A673 (cell line): ENCODE measurements around the gene CEP63. TPM values are rescaled to one million over a fixed set of nuclear protein-coding genes. Genes with fewer than 3 reads are reported as not detected.

Experiments
- BruUV-seq: library from RNA; stranded (reverse); fragments of 400-500 nt; replicated peaks from 2 replicates; lab custom pipeline; 2021; lab: Mats Ljungman, UMichigan
- CTCF ChIA-PET: fragments of 300-600 bp; sonication (Branson Sonifier 250); formaldehyde crosslinking; loops from one replicate; lab custom pipeline; 2022; ENCODE audit warnings: antibody characterized with exemption; lab: Charles Lee
- POLR2A ChIA-PET: fragments of 300-600 bp; sonication (Branson Sonifier 250); formaldehyde crosslinking; loops from one replicate; lab custom pipeline; 2022; ENCODE audit warnings: antibody characterized with exemption; ENCODE audit not compliant: low non-redundant PET; lab: Charles Lee
- DNase-seq: peaks from one replicate; pipeline ENCODE4 v3.0.0-alpha.2; 2015; ENCODE audit warnings: low spot score
- H3K27ac ChIP-seq: fragments of 200-600 bp; sonication (generic); 2 replicates; pipeline ENCODE4 v1.5.1; 2016; ENCODE audit warnings: mixed run types, low read depth, mild to moderate bottlenecking, mixed read lengths, antibody characterized with exemption, low read length; ENCODE audit not compliant: poor library complexity, severe bottlenecking
- H3K27me3 ChIP-seq: fragments of 200-600 bp; sonication (generic); replicated peaks from 2 replicates; pipeline ENCODE4 v1.6.1; 2017; ENCODE audit warnings: mixed run types, low read depth, mild to moderate bottlenecking, mixed read lengths, antibody characterized with exemption, low read length; ENCODE audit not compliant: insufficient read depth, poor library complexity
- H3K36me3 ChIP-seq: fragments of 200-600 bp; sonication (generic); 2 replicates; pipeline ENCODE4 v1.6.1; 2016; ENCODE audit warnings: mixed run types, mild to moderate bottlenecking, mixed read lengths, antibody characterized with exemption, low read length; ENCODE audit not compliant: insufficient read depth, poor library complexity, severe bottlenecking
- H3K4me1 ChIP-seq: fragments of 200-600 bp; sonication (generic); 2 replicates; pipeline ENCODE4 v1.6.1; 2017; ENCODE audit warnings: mixed run types, mild to moderate bottlenecking, mixed read lengths, antibody characterized with exemption, low read length; ENCODE audit not compliant: insufficient read depth, poor library complexity, severe bottlenecking
- H3K4me3 ChIP-seq: fragments of 200-600 bp; sonication (generic); 2 replicates; pipeline ENCODE4 v1.5.1; 2016; ENCODE audit warnings: low read depth, mixed run types, mild to moderate bottlenecking, mixed read lengths, low read length; ENCODE audit not compliant: poor library complexity, severe bottlenecking
- H3K9me3 ChIP-seq: fragments of 200-600 bp; sonication (generic); 2 replicates; pipeline ENCODE4 v1.6.1; 2016; ENCODE audit warnings: mixed run types, low read depth, mild to moderate bottlenecking, mixed read lengths, antibody characterized with exemption, low read length; ENCODE audit not compliant: poor library complexity, severe bottlenecking
- CTCF ChIP-seq: fragments of 300-800, 200-600 bp; sonication (generic); conservative IDR thresholded peaks from 2 replicates; pipeline ENCODE4 v1.5.1; 2017; ENCODE audit warnings: low read depth, mild to moderate bottlenecking, antibody characterized with exemption, low read length, moderate library complexity, mixed read lengths
- EZH2 ChIP-seq: fragments of 200-600 bp; sonication (generic); IDR thresholded peaks from 2 replicates; pipeline ENCODE4 v1.6.1; 2017; ENCODE audit warnings: borderline replicate concordance, low read depth, mild to moderate bottlenecking, mixed read lengths, antibody characterized with exemption, low read length; ENCODE audit not compliant: poor library complexity, severe bottlenecking
- intact Hi-C: fragments of 100-400 bp; cut with micrococcal nuclease; formaldehyde crosslinking; loops from one replicate; pipeline ENCODE4 v1.10.0; 2022; ENCODE audit not compliant: unreplicated experiment
- total RNA-seq: library from RNA; stranded (reverse); gene quantifications from 2 replicates; pipeline ENCODE4 v1.2.3, GENCODE V29; 2021

CEP63 gene
- total RNA-seq, 1 experiment from 2014 or later: 29.2 TPM

DNA sequence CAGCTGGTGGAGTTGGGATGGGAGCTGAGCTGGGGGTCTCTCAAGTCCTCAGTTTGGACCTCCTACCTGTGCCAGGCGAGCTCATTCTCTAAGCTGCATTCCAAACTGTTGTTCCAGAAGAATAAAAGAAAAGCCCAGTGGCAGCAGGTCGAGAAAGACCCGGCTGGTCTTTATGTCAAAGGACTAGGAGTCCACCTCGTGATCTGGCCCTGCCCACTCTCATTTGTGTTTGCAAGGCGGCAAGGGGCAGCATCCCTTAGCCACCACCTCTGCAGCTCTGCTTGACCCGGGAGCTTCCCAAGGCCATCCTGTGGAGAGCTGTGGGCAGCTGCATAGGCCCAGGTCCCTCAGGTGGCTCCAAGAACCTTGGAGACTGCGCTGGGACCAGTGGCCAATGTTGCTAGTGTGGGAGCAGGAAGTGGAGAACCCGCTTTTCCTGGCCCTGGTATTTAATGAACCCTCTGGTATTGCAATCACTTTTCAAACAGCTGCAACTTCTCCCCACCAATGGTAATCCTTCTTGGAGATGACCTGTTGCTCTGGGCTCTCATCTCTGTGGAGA lies 134.1 kb downstream of the CEP63 start:
- DNase-seq: no peak
- CTCF ChIA-PET: no interaction called here

DNA sequence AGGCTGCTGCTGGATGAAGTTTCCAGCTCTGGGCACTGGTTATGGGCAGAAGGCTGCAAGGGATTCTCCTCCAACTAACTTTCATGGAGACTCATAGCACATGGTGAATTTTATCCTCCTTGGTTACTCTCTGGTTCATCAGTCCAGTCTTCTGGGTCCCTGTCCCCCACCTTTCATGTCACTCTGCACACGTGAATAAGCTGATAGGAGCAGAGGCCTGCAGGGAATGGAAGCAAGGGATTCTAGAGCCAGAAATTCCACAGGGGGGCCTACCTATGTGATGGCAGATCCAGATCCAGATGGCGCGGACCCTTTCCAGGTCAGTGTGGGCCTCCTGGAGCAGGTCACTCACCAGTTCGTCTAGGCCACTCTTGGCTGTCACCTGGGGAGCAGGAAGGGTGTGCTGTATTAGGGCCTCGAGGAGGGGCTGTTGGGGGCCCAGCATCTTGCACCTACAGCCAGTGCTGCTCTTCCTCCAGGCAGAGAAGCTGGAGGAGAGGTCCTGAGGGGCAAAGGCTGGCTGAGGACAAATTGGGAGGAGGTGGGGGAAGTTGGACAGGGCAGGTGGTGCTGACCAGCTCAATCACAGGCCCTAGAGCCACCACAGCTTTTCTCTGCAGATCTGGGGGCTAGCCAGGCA lies 134.7 kb downstream of the CEP63 start:
- intact Hi-C loops: no loop called here
- CTCF ChIA-PET: no interaction called here
- no peaks in the 10 kb centered on the region for H3K27me3 ChIP-seq
- H3K9me3 ChIP-seq: no peaks in the 10 kb centered on the region
- no peaks in the 10 kb centered on the region for H3K4me1 ChIP-seq
- no peak overlapping the region for H3K4me3 ChIP-seq
- DNase-seq: no peak
- H3K27ac ChIP-seq: no peak overlapping the region
- BruUV-seq: no TSS peak
- no peak for TF ChIP-seq EZH2
- TF ChIP-seq CTCF: no peak
- H3K36me3 ChIP-seq: no peaks in the 10 kb centered on the region
- POLR2A ChIA-PET: no interaction called here

More for the DNA sequence above, 134.1 kb downstream of the CEP63 start:
- H3K9me3 ChIP-seq: no peaks in the 10 kb centered on the region
- no peak overlapping the region for H3K27ac ChIP-seq
- POLR2A ChIA-PET: no interaction called here
- intact Hi-C loops: no loop called here
- H3K4me3 ChIP-seq: no peak overlapping the region
- TF ChIP-seq EZH2 (no peak), CTCF (no peak)
- no TSS peak for BruUV-seq
- no peaks in the 10 kb centered on the region for H3K4me1 ChIP-seq
- H3K36me3 ChIP-seq: no peaks in the 10 kb centered on the region
- H3K27me3 ChIP-seq: no peaks in the 10 kb centered on the region

DNA sequence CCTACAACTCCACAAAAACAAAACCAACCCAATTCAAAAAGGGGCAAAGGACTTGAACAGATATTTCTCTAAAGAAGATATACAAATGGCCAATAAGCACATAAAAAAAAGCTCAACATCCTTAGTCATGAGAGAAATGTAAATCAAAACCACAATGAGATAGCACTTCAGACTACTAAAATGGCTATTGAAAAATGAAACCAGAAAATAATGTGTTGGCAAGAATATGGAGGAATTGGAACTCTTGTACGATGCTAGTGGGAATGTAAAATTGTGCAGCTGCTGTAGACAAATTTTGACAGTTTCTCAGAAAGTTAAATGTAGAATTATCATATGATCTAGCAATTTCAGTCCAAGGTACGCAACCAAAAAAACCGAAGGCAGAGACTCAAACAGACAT lies 136.0 kb downstream of the CEP63 start:
- BruUV-seq: no TSS peak
- intact Hi-C loops: no loop called here
- ChIA-PET CTCF (no interaction called here), POLR2A (no interaction called here)
- DNase-seq: no peak
- no peak overlapping the region for H3K27ac ChIP-seq
- H3K27me3 ChIP-seq: no peaks in the 10 kb centered on the region
- H3K9me3 ChIP-seq: no peaks in the 10 kb centered on the region
- no peaks in the 10 kb centered on the region for H3K36me3 ChIP-seq
- no peaks in the 10 kb centered on the region for H3K4me1 ChIP-seq
- no peak for TF ChIP-seq EZH2
- no peak for TF ChIP-seq CTCF
- H3K4me3 ChIP-seq: no peak overlapping the region
